GM13976 (cell line): ENCODE data around the gene HTR4.
"Not testable (repeated sequence)": the region's sequence is repeated elsewhere in the genome, so short reads cannot be mapped to it uniquely, and the experiment has no call there.

ENCODE experiments used
- DNase-seq: peaks from one replicate; pipeline ENCODE4 v3.0.0; 2012; ENCODE audit warnings: low spot score
- CTCF ChIP-seq: IDR thresholded peaks from 2 replicates; pipeline ENCODE4 v1.5.1; 2012; ENCODE audit warnings: borderline replicate concordance, mild to moderate bottlenecking; ENCODE audit not compliant: insufficient read depth; ENCODE audit errors: extremely low read depth, missing control alignments, control extremely low read depth
- in situ Hi-C: fragments of 300-500 bp; cut with MboI; formaldehyde crosslinking; loops from one replicate; pipeline ENCODE4 v1.12.0; 2022; ENCODE audit warnings: low sequenced_read_pairs, mixed read lengths, inconsistent platforms; ENCODE audit not compliant: unreplicated experiment

HTR4 gene

GRCh38 chr5:148683651-148684050, 29.3 kb upstream of the HTR4 start:
- TF ChIP-seq CTCF: no peak
- in situ Hi-C loops: no loop called here
- no peak for DNase-seq

- DNase-seq: no peak
- in situ Hi-C loops: no loop called here
- no peak for TF ChIP-seq CTCF
Observed at GRCh38 chr5:148682058-148683026, 28.0 kb upstream of the HTR4 start.

GRCh38 chr5:148681157-148682057, 27.1 kb upstream of the HTR4 start:
- DNase-seq: no peak
- no peak for TF ChIP-seq CTCF
- in situ Hi-C loops: no loop called here

- DNase-seq, in situ Hi-C loops: not testable (repeated sequence)
Observed at GRCh38 chr5:148673704-148674103, 19.4 kb upstream of the HTR4 start.

- in situ Hi-C loops: no loop called here
- no peak for DNase-seq
- no peak for TF ChIP-seq CTCF
Observed at GRCh38 chr5:148666353-148666752, 12.0 kb upstream of the HTR4 start.

GRCh38 chr5:148665431-148665830, 11.1 kb upstream of the HTR4 start:
- in situ Hi-C loops: no loop called here
- DNase-seq: no peak

More at GRCh38 chr5:148665431-148665830, 11.1 kb upstream of the HTR4 start:
- no peak for TF ChIP-seq CTCF
